ENCODE results near the gene PDE4D.
"Not testable (repeated sequence)": the region's sequence is repeated elsewhere in the genome, so short reads cannot be mapped to it uniquely, and the experiment has no call there.

The PDE4D gene

DNA sequence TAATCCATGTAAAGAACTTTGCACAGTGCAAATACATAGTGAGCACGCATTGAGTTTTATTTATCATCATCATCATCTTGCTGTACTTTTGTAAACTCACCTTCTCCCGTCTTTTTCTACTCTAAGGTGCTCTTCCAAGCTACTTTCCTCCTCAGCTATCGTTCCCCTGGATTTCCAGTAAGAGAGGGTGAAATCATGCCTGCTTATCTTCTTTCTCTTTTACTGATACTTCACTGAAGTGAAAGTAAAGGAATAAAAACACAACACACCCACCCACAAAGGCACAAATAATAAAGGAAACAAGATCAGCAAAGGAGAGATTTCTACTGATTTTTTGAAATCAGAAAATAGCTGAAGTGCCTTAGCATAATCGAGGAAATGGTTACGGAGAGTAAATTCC lies 800.8 kb downstream of the PDE4D start:
- no peak for DNase-seq

DNA sequence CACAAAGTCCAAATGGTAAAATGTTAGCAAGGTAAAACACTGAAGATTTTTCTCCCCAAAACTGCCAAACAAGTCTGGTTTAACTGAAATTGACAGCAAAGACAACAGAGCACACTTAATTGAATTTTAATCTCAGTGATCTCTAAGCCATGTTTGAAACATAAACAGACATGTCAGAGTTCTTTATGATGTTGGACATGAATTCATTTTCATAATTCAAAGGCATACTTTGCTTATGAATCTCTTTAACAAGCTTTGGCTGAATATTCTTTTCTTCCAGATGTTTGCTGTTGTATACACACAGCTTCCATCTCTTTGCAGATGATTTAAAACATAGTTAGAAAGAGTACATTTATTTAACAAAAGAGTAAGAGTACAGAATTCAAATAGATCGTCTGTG lies 801.6 kb downstream of the PDE4D start:
- no peak for DNase-seq

DNA sequence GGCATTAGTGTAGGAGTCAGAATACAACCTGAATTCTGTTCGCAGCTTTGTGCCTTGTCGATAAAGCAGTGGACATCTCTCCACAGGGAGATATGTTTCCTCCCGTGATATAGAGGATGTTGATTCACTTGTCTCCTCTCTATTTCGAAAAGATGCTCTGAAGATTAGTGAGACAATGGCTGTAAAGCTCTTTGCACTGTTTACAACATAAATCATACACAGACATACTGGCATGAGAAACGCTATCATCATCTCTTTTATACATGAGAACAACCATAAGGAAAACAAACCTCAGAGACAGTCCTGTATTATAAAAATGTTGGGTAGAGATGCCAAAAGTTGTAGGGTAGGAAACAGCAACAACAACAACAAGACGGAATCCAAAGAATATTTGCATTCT lies 803.2 kb downstream of the PDE4D start:
- DNase-seq, result no peak

DNA sequence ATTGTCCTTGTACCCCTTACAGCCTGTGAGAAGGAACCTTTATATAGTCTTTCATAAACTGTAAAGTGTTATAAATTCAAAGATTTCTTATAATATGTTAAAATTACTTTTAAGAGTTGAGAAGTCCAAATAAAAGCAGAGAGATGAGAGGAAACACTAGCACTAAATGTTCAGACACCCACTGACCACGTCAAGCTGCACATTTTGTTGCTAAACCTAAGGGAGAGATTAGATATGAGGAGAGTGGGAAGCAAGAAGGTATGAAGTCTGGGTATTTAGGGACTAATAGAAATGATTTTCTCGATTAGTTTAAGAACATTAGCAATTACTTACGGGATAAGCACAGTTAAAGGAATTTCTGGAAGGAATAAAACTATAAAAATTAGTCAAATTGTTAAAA lies 803.8 kb downstream of the PDE4D start:
- DNase-seq, result no peak

DNA sequence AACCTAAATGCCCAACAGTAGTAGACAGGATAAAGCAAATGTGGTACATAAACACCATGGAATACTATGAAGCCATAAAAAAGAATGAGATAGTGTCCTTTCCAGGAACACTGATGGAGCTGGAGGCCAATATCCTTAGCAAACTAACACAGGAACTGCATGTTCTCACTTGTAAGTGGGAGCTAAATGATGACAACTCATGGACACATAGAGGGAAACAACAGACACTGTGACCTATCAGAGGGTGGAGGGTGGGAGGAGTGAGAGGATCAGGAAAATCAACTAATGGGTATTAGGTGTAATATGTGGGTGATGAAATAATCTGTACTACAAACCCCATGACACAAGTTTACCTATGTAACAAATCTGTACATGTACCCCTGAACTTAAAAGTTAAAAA lies 805.0 kb downstream of the PDE4D start:
- DNase-seq, result no peak

DNA sequence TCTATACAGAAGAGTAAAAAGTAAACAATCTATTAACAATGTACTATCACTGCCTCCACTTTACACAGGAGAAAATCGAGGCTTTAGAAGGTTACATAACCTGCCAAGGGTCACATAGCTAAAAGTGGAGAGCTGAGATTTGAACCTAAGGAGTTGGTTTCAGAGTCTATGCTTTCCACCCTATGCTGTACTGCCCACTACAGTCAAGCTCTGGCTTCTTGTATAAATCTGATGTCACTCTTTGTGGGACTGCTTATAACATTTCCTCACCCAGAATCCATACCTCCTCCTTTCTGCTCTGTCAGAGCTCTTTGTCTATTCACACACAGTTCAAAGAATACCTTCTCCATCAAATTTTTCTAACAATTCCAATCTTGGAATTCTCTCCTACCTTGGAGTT lies 807.5 kb downstream of the PDE4D start:
- DNase-seq, result no peak

DNA sequence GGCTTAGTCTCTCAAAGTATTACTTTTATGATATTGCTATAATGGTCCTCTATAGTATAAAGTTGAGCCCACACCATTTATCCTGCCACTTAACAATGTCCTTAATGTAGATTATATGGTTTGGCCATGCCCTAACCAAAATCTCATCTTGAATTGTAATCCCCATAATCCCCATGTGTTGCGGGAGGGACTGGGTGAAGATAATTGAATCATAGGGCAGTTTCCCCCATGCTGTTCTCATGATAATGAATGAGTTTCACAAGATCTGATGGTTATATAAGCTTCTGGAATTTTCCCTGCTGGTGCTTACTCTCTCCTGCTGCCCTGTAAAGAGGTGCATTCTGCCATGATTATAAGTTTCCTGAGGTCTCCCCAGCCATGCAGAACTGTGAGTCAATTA lies 811.8 kb downstream of the PDE4D start:
- DNase-seq, result no peak

DNA sequence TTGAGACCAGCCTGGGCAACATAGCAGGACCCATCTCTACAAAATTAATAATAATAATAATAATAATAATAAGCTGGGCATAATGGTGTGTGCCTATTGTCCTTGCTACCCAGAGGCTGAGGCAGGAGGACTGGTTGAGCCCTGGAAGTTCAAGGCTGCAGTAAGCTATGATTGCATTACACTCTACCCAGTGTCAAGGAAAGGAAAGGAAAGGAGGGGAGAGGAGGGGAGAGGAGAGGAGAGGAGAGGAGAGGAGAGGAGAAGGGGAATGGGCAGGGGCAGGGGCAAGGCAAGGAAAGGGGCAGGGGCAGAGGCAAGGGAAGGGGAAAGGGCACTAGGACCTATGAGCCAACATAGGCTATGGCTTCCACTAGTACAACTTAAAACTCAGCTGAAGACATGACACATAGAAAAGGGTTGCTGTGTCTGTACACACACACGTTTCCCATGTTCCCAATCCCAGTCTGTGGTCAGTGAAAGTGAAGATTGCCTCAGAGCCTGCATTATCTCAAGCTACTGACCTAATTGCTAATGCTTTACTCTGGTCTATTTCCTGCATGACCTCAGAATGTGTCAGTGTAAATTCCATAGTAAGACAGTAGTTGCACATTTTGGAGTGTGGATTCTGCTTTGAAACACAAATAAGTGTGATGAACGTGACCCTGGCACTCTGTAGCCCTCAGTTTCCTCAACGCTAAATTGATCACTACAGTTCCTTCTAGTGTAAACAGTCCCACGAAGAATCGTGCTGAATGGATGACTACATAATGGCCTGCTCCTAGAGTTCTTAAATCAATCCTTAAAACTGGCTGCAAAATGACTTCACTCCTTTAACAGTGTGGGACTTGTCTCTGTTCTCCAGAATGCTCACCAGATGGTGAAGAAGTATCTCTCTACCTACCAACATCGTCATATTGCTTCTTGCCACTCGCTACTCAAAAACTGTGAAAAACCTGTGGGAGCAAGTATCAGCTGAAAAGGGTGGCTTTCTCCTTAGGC lies 813.6 kb downstream of the PDE4D start:
- DNase-seq, result no peak

DNA sequence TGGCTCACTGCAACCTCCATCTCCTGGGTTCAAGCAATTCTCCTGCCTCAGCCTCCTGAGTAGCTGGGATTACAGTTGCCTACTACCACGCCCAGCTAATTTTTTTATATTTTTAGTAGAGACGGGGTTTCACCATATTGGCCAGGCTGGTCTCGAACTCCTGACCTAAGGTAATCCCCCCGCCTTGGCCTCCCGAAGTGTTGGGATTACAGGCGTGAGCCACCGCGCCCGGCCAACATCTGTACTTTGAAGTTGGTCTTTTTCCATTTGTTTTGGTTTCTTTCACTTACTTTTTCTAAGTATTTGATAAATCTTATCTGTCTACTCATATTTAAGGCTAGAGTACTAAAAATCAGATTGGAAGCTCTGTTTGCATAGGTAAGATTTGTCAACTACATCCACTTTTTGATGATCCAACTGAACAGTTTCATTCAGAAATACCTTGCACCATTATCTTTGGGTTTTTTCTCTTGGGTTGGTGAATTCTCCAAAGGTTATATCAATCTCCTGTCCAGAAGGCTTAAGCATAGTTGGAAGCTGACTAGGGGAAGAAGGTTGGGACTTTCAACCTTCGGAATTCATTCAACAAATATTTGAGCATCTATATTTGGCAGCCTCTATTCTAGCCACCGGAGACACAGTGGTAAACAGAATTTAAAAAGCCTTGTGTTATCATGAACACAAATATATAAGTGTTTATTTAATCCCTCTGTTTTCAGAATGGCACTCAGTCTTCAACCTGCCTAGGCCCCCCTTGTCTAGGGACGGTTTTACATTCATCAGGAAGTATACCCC lies 821.6 kb downstream of the PDE4D start:
- DNase-seq, result no peak

DNA sequence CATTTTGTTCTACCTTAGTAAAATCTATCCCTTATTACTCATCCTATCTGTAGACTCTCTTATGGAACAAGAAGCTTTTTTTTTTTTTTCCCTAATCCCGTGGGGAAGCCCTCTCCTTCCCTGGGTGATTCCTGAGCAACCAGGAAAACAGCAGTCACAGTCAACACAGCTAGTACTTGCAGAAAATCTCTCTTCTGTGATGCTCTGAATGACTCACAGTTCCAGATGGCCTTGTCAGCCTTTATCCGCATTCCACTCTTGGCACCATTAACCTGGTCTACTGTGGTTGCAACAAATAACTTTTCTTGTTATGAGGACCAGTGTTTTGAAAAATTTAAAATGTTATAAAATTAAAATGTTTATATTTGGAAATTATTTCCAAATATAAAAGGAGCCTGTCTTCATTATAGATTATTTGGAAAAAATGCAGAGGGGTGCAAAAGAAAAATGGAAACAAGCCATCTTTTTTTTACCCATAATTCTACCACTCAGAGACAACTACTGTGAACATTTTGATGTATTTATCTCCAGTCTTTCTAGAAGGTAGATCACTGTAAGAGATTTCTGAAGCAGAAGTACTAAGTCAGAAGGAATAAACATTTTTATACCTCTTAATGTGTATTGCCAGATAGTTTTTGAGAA lies 824.0 kb downstream of the PDE4D start:
- DNase-seq, result no peak

DNA sequence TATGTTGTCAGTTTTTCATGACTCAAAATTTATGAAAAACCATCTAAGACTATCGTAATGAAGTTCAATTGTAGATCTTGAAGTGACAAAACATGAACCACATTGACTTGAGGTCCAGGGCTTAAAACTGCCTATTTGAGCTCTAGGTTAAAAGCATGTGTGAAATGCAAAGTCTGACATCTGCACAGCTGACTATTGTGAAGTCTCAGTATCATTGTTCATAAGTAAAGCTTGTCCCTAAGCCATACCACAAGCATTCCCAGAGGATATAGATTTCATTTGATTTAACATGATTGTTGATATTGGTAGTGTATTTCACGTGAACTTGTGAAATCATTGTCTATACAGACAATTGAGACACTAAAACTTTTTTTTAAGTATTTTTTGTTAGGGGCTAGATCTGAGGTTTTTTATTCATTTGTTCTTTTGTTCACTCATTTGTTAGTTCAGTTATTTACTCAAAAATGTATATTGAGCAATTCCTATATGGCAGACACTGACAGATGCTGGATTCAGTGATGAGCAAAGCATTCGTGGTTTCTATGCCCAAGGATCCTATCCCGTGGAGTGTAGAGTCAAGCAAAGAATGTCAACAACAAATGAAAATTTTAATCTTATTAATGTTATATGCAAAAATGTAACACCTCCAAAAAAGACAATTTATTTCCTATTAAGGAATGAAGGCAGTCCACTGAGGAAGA lies 825.4 kb downstream of the PDE4D start:
- no peak for DNase-seq

DNA sequence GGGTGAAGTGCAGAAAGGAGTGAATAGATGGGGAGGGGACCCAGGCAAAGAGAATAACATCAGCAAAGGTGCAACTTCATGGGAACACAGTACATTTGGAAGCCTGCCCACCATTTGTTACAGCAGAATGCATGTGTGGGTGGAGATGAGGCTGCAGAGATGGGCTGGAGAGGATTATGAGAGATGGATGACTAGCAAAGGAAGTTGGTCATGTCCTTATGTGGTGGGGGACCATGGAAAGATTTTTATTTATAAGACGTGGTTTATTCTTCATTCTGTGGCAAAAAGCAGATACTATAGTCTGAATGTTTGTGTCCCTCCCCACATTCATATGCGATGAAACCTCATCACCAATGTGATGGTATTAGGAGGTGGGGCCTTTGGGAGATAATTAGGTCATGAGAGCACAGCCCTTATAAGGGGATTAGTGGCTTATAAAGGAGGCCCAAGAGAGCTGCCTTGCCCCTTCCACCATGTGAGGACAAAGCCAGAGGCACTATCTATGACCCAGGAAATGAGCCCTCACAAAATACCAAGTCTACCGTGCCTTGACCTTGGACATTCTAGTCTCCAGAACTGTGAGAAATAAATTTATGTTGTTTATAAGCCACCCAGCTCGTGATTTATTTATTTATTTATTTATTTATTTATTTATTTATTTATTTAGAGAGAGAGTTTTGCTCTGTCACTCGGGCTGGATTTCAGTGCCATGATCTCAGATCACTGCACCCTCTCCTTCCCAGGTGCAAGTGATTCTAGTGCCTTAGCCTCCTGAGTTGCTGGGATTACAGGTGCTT lies 827.0 kb downstream of the PDE4D start:
- no peak for DNase-seq

DNA sequence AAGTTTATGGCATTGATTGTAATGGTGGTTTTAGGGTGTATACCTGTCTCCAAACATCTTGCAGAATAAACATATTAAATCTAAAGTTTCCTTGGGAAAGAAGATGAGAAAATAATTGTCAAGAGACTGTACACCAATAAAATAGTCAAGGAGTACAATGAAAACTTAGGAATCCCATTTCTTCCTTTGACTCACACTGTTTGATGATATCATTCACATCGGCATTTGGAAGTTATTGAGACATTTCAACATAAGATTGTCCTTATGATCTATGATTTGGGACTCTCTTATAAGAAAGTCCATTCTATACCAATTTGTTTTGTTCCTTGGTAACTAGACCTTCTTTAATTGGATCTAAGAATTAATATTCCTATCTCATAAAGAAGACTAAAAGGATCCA lies 828.0 kb downstream of the PDE4D start:
- DNase-seq, result no peak

DNA sequence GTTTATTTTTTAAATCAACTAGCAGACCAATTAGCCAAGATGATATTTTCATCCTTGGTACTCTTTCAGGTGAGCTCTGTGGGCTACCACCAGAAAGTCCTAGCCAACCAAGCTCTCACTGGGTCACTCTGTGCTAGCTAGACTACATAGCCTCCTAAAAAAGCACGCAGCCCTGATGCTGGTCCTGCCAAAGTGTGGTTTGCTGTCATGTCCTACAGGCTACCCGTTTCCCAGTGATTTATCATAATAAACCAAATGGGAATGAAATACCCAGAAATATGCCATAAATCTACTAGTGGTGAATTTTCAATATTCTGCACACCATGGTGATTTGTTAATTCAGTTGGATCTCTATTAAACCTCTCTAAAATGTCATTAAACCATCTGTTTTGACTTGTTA lies 829.2 kb downstream of the PDE4D start:
- DNase-seq, result no peak

DNA sequence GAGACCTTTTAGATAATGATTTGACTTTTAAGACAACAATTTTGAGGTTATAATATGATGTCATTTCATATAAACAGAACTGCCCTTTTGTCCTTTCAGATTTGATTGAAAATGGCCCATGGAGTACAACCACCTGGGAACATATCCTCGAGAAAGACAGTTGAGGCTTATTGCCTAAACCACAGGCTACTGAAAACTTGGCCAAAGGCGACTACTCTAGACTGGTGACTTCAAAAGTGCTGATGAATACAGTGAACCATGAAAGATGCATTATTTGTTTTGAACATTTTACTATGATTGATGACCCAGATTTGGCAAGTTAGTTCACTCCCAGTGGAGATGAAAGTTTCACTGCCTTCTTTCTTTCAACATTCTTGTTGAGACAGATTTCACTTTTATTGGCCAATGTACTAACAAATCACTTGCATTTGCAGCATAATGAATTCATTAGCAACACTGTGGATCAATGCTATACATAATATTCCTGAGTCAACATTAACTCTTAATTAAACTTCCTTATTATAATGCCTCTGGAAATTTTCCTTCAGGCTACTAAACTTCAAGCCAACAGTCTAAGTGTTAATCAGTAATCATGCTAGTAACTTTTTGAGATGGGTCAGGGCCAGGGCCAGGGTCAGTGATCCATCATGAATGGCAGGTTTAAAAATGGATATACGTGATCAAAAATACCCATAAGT lies 830.4 kb downstream of the PDE4D start:
- no peak for DNase-seq

DNA sequence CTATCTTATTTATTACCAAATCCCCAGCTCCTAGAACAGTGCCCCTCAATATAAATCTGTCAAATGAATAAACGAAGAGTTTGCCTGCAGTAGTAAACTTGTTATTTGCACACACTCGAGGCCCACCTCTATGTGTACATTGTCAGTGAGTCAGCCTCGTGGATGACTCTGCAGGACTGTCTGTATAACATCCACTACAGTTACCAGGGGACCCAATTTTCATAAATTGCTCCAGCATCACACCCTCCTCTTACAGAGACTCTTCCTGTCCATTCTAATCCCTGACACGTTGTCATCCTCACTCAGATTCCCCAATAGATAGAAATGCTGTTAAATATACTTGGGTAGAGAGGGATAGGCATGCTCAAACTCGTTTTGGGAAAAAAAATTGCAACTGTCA lies 832.1 kb downstream of the PDE4D start:
- no peak for DNase-seq

DNA sequence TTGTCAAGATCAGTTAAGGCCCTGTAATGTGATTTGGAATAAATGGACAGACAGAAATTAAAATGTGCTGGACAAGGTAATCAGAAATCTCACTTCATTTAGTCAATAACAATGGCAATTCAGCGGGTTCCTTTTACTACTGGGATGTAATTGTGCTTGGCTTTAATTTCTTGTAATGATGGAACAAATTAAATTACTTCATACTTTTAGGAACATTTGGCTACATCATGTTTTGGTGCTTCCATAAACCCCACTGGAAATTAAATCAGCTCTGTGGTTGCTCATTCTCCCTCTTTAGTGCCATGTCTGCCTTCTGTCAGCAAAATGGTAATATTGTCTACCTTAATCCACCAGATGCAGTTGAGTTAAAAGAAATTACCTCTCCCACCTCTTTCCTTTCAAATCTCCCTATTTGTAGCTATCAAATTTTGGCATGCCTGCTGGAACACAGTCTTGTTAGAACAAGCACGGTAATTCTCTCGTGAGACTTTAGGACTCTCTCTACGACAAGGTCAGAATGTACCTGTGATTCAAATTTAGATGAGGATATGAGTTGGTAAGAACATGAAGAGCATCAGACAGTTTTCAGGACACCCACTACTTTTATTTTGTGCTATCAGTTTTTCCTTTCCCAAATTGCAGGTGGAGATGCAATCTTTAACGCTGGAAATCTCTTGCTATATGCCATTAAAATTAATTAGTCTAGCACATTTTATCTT lies 834.4 kb downstream of the PDE4D start:
- no peak for DNase-seq

DNA sequence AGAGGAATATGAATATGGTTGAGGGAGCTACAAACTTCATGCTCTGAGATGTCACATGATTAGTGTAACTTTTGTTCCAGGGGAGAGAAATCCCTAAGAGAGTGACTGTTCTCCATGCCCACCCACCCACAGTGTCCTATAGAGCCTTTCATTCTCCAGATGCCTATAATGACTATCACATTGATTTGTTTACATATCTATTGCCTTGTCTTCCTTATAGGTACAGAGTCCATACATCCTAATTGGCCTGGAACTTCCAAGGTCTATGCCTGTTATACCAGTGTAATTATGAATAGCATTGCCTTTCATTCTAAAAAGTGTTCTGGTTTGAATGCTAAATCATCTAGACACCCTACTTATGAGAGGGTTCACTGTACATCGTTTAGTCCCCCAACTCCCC lies 835.3 kb downstream of the PDE4D start:
- no peak for DNase-seq

DNA sequence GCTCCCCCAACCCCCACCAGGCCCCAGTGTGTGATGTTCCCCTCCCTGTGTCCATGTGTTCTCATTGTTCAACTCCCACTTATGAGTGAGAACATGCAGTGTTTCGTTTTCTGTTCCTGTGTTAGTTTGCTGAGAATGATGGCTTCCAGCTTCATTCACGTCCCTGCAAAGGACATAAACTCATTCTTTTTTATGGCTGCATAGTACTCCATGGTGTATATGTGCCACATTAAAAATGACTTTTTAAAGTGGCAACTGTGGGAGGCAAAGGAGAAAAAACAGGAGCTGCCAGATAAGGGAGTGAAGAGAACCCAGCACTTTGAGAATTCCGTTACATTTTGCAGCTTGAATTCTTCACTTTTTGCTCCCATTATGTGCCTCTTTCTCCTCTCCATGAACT lies 836.9 kb downstream of the PDE4D start:
- not testable (repeated sequence) for DNase-seq

DNA sequence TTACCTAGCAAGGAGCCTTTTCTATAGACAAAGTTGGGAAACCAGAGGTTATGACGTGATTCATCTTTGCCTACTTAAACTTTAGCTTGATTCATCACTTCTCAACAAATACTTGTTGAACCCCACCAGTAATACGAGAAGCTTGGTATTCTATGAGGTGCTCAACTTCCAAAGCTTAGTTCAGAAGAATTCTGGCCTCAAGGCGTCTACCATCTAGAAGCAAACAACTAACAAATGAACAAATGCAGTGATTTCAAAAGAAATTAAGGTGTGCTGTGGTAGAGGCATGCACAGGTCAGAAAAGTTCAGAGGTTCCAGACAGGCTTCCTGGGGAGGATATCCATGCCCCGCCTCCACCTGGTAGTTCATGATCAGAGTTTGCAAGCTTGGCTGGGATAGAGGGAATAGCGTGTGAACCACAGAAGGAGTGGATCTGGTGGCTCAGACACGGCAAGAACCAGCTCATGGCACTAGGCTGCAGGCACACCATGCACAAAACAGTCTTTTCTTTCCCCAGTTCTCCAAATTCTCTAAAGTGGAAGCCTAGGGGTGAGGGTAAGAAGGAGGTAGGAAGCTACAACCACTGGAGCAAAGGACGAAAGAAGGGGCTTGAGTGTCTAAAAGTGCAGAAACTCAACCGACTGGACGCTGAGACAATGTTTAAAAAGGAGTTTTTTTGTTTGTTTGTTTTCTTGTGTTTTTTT lies 837.6 kb downstream of the PDE4D start:
- no peak for DNase-seq

All from NCI-H2081 treated with DMSO at 0.1 percent for 48 hours (cell line).